Renal pelvis (tissue), 3 donors: ENCODE data around the gene HORMAD1. TPM values are rescaled to one million over a fixed set of nuclear protein-coding genes. Genes with fewer than 3 reads are reported as not detected.

ENCODE experiments used
- polyA plus RNA-seq, 3 donors: library from polyadenylated mRNA; unstranded; fragments of 120-200 nt; gene quantifications; one replicate each; pipeline ENCODE4 v1.2.1, GENCODE V29; 2013; ENCODE audit not compliant: insufficient read length in 3 of 3

Gene HORMAD1
- polyA plus RNA-seq, 3 donors, result not detected

Other genes starting within 250 kb of the HORMAD1 start
- gene TARS2, start 233.5 kb downstream of the HORMAD1 start, polyA plus RNA-seq, result 10 to 100 TPM; 19.5 to 34.3 (median 30.1) TPM
- gene ECM1, start 212.8 kb downstream of the HORMAD1 start, polyA plus RNA-seq, result 10 to 100 TPM; 13.0 to 15.0 (median 13.9) TPM
- gene FALEC, start 205.1 kb downstream of the HORMAD1 start, polyA plus RNA-seq, result under 1 TPM; 0.36 to 0.83 (median 0.52) TPM
- 10 to 100 TPM; 13.5 to 17.7 (median 13.6) TPM for gene ADAMTSL4, start 171.5 kb downstream of the HORMAD1 start, polyA plus RNA-seq
- 100 to 1,000 TPM; 149 to 153 (median 150) TPM for gene MCL1, start 141.3 kb downstream of the HORMAD1 start, polyA plus RNA-seq
- gene ENSA, start 91.3 kb downstream of the HORMAD1 start, polyA plus RNA-seq, result 100 to 1,000 TPM; 224 to 247 (median 227) TPM
- gene GOLPH3L, start 23.7 kb downstream of the HORMAD1 start, polyA plus RNA-seq, result 10 to 100 TPM; 36.2 to 43.7 (median 37.5) TPM
- 10 to 100 TPM in 2 of 3 donors, 1 to 10 TPM in 1; 7.4 to 11.2 (median 11.0) TPM for gene CTSS, start 44.9 kb upstream of the HORMAD1 start, polyA plus RNA-seq
- gene CTSK, start 87.4 kb upstream of the HORMAD1 start, polyA plus RNA-seq, result 10 to 100 TPM; 22.6 to 26.2 (median 23.5) TPM
- 10 to 100 TPM; 49.5 to 65.4 (median 54.8) TPM for gene ARNT, start 155.7 kb upstream of the HORMAD1 start, polyA plus RNA-seq
- under 1 TPM in 1 of 3 donors, not detected in 2; 0.27 TPM for gene CTXND2, start 166.2 kb upstream of the HORMAD1 start, polyA plus RNA-seq
- gene SETDB1, start 205.5 kb upstream of the HORMAD1 start, polyA plus RNA-seq, result 10 to 100 TPM; 69.0 to 96.6 (median 92.2) TPM